GM23338 (cell line): Measurements from ENCODE around the gene PITPNC1. TPM values are rescaled to one million over a fixed set of nuclear protein-coding genes. Genes with fewer than 3 reads are reported as not detected.

ENCODE experiments used
- ATAC-seq: fragments of 200-7000 bp; cut with Tn5 transposase; 3 replicates; pipeline ENCODE4 v1.9.1; 2020
- DNase-seq: peaks from one replicate; pipeline ENCODE4 v3.0.0-alpha.2; 2015; ENCODE audit warnings: low spot score
- H2AFZ ChIP-seq: fragments of 200-600 bp; sonication (generic); 2 replicates; pipeline ENCODE4 v1.8.0; 2016; ENCODE audit warnings: antibody characterized with exemption, mild to moderate bottlenecking, moderate library complexity
- H3F3A ChIP-seq: fragments of 200-600 bp; sonication (generic); replicated peaks from 2 replicates; pipeline ENCODE4 v1.8.0; 2017; ENCODE audit warnings: antibody characterized with exemption, mixed run types, low read depth
- H3K27ac ChIP-seq: fragments of 200-600 bp; sonication (generic); 2 replicates; pipeline ENCODE4 v1.6.1; 2016; ENCODE audit warnings: low read depth
- H3K27me3 ChIP-seq: fragments of 200-600 bp; sonication (generic); 2 replicates; pipeline ENCODE4 v1.8.0; 2016; ENCODE audit warnings: mild to moderate bottlenecking, mixed run types, moderate library complexity; ENCODE audit not compliant: insufficient read depth
- H3K36me3 ChIP-seq: fragments of 200-600 bp; sonication (generic); 2 replicates; pipeline ENCODE4 v1.8.0; 2016; ENCODE audit warnings: mild to moderate bottlenecking; ENCODE audit not compliant: insufficient read depth
- H3K4me1 ChIP-seq: fragments of 200-600 bp; sonication (generic); 2 replicates; pipeline ENCODE4 v1.8.0; 2016; ENCODE audit warnings: mild to moderate bottlenecking, moderate library complexity; ENCODE audit not compliant: insufficient read depth
- H3K4me2 ChIP-seq: fragments of 200-600 bp; sonication (generic); 2 replicates; pipeline ENCODE4 v1.7.1; 2017; ENCODE audit warnings: mixed run types
- H3K4me3 ChIP-seq: fragments of 200-600 bp; sonication (generic); 2 replicates; pipeline ENCODE4 v1.6.1; 2016; ENCODE audit warnings: mixed run types
- H3K79me2 ChIP-seq: fragments of 200-600 bp; sonication (generic); replicated peaks from 2 replicates; pipeline ENCODE4 v1.8.0; 2017; ENCODE audit warnings: mild to moderate bottlenecking; ENCODE audit not compliant: insufficient read depth
- H3K9me2 ChIP-seq: fragments of 200-600 bp; sonication (generic); 2 replicates; pipeline ENCODE4 v1.8.0; 2017; ENCODE audit not compliant: insufficient read depth
- H4K20me1 ChIP-seq: fragments of 200-600 bp; sonication (generic); replicated peaks from 2 replicates; pipeline ENCODE4 v1.8.0; 2017; ENCODE audit warnings: mild to moderate bottlenecking; ENCODE audit not compliant: insufficient read depth
- H3K27ac Mint-ChIP-seq: 2 replicates; pipeline ENCODE4 v1.8.0; 2020; ENCODE audit warnings: inconsistent platforms, mild to moderate bottlenecking, moderate library complexity, mixed read lengths
- H3K27me3 Mint-ChIP-seq: 3 replicates; pipeline ENCODE4 v1.8.0; 2022; ENCODE audit warnings: low read depth, mild to moderate bottlenecking, moderate library complexity, mixed read lengths, inconsistent platforms; ENCODE audit not compliant: insufficient read depth, poor library complexity
- H3K36me3 Mint-ChIP-seq: 3 replicates; pipeline ENCODE4 v1.8.0; 2021; ENCODE audit warnings: low read depth, mild to moderate bottlenecking, inconsistent platforms, moderate library complexity, mixed read lengths
- H3K4me1 Mint-ChIP-seq: 3 replicates; pipeline ENCODE4 v1.8.0; 2020; ENCODE audit warnings: mild to moderate bottlenecking, inconsistent platforms, mixed read lengths
- H3K4me3 Mint-ChIP-seq: 3 replicates; pipeline ENCODE4 v1.8.0; 2021; ENCODE audit warnings: moderate library complexity, mild to moderate bottlenecking, inconsistent platforms, mixed read lengths
- H3K9me3 Mint-ChIP-seq: 3 replicates; pipeline ENCODE4 v1.8.0; 2020; ENCODE audit warnings: moderate library complexity, mild to moderate bottlenecking, inconsistent platforms, mixed read lengths
- CREB1 ChIP-seq: fragments of 250-450 bp; sonication (Bioruptor Pico); IDR thresholded peaks from 2 replicates; pipeline ENCODE4 v1.5.0; 2020; ENCODE audit warnings: low read depth, mild to moderate bottlenecking, moderate library complexity
- EZH2 ChIP-seq: fragments of 200-600 bp; sonication (generic); IDR thresholded peaks from one replicate; pipeline ENCODE4 v1.8.0; 2017; ENCODE audit warnings: antibody characterized with exemption, mild to moderate bottlenecking, low read depth; ENCODE audit not compliant: unreplicated experiment
- EZH2phosphoT487 ChIP-seq: fragments of 200-600 bp; sonication (generic); IDR thresholded peaks from one replicate; pipeline ENCODE4 v1.8.1; 2018; ENCODE audit warnings: antibody characterized with exemption; ENCODE audit not compliant: unreplicated experiment
- NANOG ChIP-seq: IDR thresholded peaks from 2 replicates; pipeline ENCODE4 v1.6.1; 2016; ENCODE audit warnings: antibody characterized with exemption, borderline replicate concordance
- POLR2AphosphoS5 ChIP-seq: IDR thresholded peaks from 2 replicates; pipeline ENCODE4 v1.6.1; 2016; ENCODE audit warnings: antibody characterized with exemption, low read depth
- STAT1 ChIP-seq: IDR thresholded peaks from one replicate; pipeline ENCODE4 v1.6.1; 2016; ENCODE audit warnings: antibody characterized with exemption; ENCODE audit not compliant: unreplicated experiment
- ZNF114 ChIP-seq: fragments of 250-450 bp; sonication (Bioruptor Pico); IDR thresholded peaks from 2 replicates; pipeline ENCODE4 v1.5.0; 2020; ENCODE audit warnings: mild to moderate bottlenecking, moderate library complexity
- ZNF331 ChIP-seq: fragments of 250-450 bp; sonication (Bioruptor Pico); IDR thresholded peaks from 2 replicates; pipeline ENCODE4 v1.5.0; 2020; ENCODE audit warnings: low read depth, mild to moderate bottlenecking, moderate library complexity
- polyA plus RNA-seq: library from polyadenylated mRNA; unstranded; fragments of >200 nt; fragmentation: Nextera tagmentation; extraction: Ambion mirVana; gene quantifications from 2 replicates; pipeline ENCODE4 v1.2.1, GENCODE V29; 2016
- total RNA-seq: library from RNA; depleted of rRNA; stranded (reverse); fragments of >200 nt; shearing (Covaris generic); gene quantifications from 2 replicates; pipeline ENCODE4 v1.2.3, GENCODE V29; 2014
- TF ChIP-seq, protein P1 (sequence below): fragments of 250-450 bp; sonication (Bioruptor Pico); IDR thresholded peaks from 2 replicates; pipeline ENCODE4 v1.5.0; 2020; ENCODE audit warnings: mild to moderate bottlenecking, moderate library complexity
- TF ChIP-seq, protein P2 (sequence below): IDR thresholded peaks from 2 replicates; pipeline ENCODE4 v1.6.1; 2016; ENCODE audit warnings: antibody characterized with exemption
- TF ChIP-seq, protein P3 (sequence below), 2 experiments: fragments of 200-600 bp in 1 of 2; sonication (generic) in 1 of 2; conservative IDR thresholded peaks; 2 replicates each; pipeline versions ENCODE4 v1.5.1 to v1.6.1; 2016 to 2017; ENCODE audit warnings: antibody characterized with exemption in 2 of 2, low read depth in 2 of 2, mild to moderate bottlenecking in 2 of 2, moderate library complexity in 1 of 2

Gene PITPNC1
- total and polyA plus RNA-seq, 2 experiments from 2014 or later = 23.0 to 32.6 TPM

DNA sequence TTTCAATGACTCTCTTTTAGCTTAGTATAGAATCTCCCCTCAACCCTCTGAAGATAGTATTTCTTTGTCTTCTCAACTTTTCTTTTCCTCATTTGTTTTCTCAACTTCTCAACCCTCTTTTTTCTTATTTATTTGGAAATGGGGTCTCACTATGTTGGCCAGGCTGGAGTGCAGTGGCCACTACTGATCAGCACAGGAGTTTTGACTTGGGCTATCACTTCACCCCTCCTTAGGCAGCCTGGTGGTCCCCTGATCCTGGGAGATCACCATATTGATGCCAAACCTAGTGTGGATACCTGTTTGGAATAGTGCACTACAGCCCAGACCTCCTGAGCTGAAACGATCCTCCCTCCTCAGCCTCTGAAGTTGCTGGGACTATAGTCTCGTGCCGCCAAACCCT lies 79.8 kb downstream of the PITPNC1 start (continued):
- TF ChIP-seq, protein P1, sequence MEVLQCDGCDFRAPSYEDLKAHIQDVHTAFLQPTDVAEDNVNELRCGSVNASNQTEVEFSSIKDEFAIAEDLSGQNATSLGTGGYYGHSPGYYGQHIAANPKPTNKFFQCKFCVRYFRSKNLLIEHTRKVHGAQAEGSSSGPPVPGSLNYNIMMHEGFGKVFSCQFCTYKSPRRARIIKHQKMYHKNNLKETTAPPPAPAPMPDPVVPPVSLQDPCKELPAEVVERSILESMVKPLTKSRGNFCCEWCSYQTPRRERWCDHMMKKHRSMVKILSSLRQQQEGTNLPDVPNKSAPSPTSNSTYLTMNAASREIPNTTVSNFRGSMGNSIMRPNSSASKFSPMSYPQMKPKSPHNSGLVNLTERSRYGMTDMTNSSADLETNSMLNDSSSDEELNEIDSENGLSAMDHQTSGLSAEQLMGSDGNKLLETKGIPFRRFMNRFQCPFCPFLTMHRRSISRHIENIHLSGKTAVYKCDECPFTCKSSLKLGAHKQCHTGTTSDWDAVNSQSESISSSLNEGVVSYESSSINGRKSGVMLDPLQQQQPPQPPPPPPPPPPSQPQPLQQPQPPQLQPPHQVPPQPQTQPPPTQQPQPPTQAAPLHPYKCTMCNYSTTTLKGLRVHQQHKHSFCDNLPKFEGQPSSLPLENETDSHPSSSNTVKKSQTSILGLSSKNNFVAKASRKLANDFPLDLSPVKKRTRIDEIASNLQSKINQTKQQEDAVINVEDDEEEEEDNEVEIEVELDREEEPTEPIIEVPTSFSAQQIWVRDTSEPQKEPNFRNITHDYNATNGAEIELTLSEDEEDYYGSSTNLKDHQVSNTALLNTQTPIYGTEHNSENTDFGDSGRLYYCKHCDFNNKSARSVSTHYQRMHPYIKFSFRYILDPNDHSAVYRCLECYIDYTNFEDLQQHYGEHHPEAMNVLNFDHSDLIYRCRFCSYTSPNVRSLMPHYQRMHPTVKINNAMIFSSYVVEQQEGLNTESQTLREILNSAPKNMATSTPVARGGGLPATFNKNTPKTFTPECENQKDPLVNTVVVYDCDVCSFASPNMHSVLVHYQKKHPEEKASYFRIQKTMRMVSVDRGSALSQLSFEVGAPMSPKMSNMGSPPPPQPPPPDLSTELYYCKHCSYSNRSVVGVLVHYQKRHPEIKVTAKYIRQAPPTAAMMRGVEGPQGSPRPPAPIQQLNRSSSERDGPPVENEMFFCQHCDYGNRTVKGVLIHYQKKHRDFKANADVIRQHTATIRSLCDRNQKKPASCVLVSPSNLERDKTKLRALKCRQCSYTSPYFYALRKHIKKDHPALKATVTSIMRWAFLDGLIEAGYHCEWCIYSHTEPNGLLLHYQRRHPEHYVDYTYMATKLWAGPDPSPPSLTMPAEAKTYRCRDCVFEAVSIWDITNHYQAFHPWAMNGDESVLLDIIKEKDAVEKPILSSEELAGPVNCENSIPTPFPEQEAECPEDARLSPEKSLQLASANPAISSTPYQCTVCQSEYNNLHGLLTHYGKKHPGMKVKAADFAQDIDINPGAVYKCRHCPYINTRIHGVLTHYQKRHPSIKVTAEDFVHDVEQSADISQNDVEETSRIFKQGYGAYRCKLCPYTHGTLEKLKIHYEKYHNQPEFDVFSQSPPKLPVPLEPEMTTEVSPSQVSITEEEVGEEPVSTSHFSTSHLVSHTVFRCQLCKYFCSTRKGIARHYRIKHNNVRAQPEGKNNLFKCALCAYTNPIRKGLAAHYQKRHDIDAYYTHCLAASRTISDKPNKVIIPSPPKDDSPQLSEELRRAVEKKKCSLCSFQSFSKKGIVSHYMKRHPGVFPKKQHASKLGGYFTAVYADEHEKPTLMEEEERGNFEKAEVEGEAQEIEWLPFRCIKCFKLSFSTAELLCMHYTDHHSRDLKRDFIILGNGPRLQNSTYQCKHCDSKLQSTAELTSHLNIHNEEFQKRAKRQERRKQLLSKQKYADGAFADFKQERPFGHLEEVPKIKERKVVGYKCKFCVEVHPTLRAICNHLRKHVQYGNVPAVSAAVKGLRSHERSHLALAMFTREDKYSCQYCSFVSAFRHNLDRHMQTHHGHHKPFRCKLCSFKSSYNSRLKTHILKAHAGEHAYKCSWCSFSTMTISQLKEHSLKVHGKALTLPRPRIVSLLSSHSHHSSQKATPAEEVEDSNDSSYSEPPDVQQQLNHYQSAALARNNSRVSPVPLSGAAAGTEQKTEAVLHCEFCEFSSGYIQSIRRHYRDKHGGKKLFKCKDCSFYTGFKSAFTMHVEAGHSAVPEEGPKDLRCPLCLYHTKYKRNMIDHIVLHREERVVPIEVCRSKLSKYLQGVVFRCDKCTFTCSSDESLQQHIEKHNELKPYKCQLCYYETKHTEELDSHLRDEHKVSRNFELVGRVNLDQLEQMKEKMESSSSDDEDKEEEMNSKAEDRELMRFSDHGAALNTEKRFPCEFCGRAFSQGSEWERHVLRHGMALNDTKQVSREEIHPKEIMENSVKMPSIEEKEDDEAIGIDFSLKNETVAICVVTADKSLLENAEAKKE = no peak
- TF ChIP-seq NANOG (no peak), EZH2phosphoT487 (no peak), POLR2AphosphoS5 (no peak)
- TF ChIP-seq, protein P2, sequence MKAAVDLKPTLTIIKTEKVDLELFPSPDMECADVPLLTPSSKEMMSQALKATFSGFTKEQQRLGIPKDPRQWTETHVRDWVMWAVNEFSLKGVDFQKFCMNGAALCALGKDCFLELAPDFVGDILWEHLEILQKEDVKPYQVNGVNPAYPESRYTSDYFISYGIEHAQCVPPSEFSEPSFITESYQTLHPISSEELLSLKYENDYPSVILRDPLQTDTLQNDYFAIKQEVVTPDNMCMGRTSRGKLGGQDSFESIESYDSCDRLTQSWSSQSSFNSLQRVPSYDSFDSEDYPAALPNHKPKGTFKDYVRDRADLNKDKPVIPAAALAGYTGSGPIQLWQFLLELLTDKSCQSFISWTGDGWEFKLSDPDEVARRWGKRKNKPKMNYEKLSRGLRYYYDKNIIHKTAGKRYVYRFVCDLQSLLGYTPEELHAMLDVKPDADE = no peak

DNA sequence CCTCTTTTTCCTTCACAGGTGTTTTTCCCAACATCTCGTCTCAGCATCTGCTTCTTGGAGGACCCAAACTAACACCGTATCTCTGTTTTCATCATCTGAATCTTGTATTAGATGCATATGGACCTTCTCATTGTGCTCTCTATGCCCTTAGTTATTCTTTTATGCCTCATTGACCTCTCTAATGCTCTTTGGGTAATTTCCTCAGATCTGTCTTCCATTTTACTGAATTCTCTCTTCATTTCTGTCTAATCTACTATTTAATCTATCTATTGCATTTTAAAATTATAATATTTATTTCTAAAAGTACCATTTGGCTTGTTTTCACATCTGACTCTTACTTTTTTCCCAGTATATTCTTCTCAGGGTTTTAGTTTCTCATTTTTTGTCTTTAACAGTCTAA lies 81.1 kb downstream of the PITPNC1 start:
- H3K4me2 ChIP-seq = no peak overlapping the region
- H2AFZ ChIP-seq = no peak overlapping the region
- H3K9me2 ChIP-seq = no peaks in the 10 kb centered on the region
- DNase-seq (no peak), ATAC-seq (no peak)
- H3K79me2 ChIP-seq = peaks cover 98% of the 10 kb centered on the region
- Mint-ChIP-seq H3K27me3 (no peaks in the 10 kb centered on the region), H3K9me3 (peaks cover 16% of the 10 kb centered on the region), H3K27ac (no peak overlapping the region), H3K36me3 (peaks cover 17% of the 10 kb centered on the region), H3K4me3 (no peak overlapping the region), H3K4me1 (peaks cover 11% of the 10 kb centered on the region)
- H3K27ac ChIP-seq = no peak overlapping the region
- H3K4me1 ChIP-seq = peaks cover 3% of the 10 kb centered on the region; the same call in 1 of the 2 replicates
- no peaks in the 10 kb centered on the region for H3K27me3 ChIP-seq
- no peaks in the 10 kb centered on the region for H3F3A ChIP-seq
- H4K20me1 ChIP-seq = no peaks in the 10 kb centered on the region; the same call in 1 of the 2 replicates
- no peaks in the 10 kb centered on the region for H3K36me3 ChIP-seq
- H3K4me3 ChIP-seq = no peak overlapping the region
- TF ChIP-seq ZNF114 (CRISPR knock-in tag) = no peak
- no peak for TF ChIP-seq CREB1 (CRISPR knock-in tag)
- no peak for TF ChIP-seq STAT1
- TF ChIP-seq EZH2 = no peak
- no peak for TF ChIP-seq EZH2phosphoT487
- TF ChIP-seq, protein P3, sequence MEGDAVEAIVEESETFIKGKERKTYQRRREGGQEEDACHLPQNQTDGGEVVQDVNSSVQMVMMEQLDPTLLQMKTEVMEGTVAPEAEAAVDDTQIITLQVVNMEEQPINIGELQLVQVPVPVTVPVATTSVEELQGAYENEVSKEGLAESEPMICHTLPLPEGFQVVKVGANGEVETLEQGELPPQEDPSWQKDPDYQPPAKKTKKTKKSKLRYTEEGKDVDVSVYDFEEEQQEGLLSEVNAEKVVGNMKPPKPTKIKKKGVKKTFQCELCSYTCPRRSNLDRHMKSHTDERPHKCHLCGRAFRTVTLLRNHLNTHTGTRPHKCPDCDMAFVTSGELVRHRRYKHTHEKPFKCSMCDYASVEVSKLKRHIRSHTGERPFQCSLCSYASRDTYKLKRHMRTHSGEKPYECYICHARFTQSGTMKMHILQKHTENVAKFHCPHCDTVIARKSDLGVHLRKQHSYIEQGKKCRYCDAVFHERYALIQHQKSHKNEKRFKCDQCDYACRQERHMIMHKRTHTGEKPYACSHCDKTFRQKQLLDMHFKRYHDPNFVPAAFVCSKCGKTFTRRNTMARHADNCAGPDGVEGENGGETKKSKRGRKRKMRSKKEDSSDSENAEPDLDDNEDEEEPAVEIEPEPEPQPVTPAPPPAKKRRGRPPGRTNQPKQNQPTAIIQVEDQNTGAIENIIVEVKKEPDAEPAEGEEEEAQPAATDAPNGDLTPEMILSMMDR (conservative IDR thresholded peaks at IDR 0.05; ENCODE audit: low read depth in 2 of 2) = no peak
- no peak for TF ChIP-seq ZNF331 (CRISPR knock-in tag)
- TF ChIP-seq, protein P2 = no peak
